IMR-90 (cell line): ENCODE measurements around the gene ELP4.

Experiments used
- CEBPB ChIP-seq: IDR thresholded peaks from 2 replicates; pipeline ENCODE4 v1.6.1; 2012; ENCODE audit warnings: low read depth, low read length, improper control_type of control experiment
- TF ChIP-seq, protein P1 (sequence below): conservative IDR thresholded peaks from 2 replicates; pipeline ENCODE4 v1.5.1; 2012; ENCODE audit warnings: mild to moderate bottlenecking, low read depth, low read length, improper control_type of control experiment

DNA sequence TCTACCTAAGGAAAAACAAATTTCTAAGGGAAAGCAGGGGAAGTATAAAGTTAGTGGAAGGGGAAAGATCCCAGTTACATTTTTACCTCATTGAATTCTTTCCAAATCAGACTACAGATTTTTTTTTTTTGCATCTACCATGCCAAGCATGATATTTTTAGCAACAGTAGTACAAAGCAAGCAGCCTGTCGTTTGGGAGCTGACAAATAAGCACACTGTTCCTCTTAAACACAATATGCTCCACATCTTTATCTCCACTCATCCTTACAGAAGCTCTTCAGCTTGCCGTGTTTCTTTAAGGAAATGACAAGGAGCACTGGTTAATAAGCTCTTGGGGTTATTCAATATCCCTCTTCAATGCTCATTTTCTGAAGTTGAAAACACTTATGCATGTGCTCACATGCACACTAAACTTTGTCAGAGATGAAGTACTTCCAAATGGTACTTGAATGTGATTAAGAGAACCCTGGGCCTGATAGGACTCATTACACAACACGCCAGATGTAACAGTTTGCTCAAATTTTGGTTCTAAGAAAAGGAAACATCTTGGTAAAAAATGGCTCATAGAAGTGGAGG lies 247.8 kb downstream of the ELP4 start:
- TF ChIP-seq CEBPB = no peak
- TF ChIP-seq, protein P1, sequence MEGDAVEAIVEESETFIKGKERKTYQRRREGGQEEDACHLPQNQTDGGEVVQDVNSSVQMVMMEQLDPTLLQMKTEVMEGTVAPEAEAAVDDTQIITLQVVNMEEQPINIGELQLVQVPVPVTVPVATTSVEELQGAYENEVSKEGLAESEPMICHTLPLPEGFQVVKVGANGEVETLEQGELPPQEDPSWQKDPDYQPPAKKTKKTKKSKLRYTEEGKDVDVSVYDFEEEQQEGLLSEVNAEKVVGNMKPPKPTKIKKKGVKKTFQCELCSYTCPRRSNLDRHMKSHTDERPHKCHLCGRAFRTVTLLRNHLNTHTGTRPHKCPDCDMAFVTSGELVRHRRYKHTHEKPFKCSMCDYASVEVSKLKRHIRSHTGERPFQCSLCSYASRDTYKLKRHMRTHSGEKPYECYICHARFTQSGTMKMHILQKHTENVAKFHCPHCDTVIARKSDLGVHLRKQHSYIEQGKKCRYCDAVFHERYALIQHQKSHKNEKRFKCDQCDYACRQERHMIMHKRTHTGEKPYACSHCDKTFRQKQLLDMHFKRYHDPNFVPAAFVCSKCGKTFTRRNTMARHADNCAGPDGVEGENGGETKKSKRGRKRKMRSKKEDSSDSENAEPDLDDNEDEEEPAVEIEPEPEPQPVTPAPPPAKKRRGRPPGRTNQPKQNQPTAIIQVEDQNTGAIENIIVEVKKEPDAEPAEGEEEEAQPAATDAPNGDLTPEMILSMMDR = no peak
